HG03432 (cell line): Measurements from ENCODE around the gene PAPSS1.
"Not testable (repeated sequence)": the region's sequence is repeated elsewhere in the genome, so short reads cannot be mapped to it uniquely, and the experiment has no call there.

Experiments
- ATAC-seq: cut with Tn5 transposase; IDR thresholded peaks from one replicate; pipeline ENCODE4 v1.9.1; 2021; ENCODE audit warnings: mild to moderate bottlenecking, moderate library complexity; ENCODE audit not compliant: unreplicated experiment

PAPSS1 gene

DNA sequence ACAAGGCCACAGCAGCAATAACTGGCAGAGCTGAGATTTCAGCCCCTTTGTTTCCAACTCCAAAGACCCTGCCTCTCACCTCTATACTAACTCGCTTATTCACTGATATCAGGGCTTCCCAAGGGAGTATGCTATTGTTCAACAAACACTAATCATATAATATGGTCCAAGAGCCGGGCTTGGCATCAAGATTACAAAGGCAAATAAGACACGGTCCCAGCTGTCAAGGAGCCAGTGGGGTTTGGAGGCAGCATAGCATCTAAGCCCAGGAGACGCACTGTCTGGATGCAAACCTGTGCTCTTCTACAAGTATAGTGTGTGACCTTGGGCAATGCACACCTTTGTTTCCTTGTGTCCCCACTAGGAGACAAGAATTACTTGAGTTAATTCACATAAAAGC is 28.7 kb downstream of the PAPSS1 start:
- ATAC-seq = no peak

DNA sequence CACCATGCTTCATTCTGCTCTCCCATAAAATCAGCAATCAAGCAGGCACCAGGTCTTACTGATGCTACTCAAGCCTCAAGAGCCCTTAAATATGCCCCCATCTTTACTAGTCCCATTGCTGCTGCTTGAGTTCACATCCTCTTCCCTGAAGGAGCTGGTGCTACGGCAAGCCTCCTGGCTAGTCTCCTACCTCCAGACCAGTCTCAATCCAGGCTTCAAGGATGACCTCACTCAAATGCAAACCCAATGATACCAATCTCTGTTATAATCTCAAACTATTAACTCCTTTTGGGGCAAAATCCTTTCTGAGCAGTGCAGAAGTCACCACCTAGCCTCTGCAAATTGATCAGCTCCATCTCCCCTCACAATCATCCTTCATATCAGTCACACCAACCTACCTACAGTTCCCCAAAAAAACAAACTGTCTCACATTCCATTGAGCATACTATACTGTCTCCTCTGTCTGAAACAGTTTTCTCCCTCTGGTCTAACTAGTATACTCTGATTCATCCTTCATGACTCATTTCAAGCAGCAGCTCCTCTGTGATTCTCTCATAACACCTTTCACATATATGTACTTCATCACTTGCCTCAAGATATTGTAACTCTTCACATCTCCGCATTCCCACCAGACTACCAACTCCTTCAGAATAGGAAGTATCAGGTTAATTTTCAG is 30.0 kb downstream of the PAPSS1 start:
- ATAC-seq = peak; percentile 93

DNA sequence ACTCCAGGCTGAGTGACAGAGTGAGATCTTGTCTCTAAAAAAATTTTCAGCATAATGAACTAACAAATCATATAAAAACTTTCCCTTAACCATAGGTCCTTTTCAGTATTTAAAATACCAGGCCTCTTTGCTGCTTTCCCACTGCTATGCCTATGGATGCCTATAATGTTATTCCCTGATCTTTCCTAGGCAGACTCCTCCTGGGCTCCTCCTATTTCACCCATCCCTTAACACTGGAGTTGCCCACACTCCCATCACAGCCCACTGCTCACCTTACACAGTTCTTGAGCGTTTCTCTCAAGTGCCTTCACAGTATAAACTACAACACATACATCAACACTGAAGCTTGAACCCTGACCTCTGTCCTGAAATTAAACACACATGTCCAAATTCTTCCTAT is 31.6 kb downstream of the PAPSS1 start:
- no peak for ATAC-seq

DNA sequence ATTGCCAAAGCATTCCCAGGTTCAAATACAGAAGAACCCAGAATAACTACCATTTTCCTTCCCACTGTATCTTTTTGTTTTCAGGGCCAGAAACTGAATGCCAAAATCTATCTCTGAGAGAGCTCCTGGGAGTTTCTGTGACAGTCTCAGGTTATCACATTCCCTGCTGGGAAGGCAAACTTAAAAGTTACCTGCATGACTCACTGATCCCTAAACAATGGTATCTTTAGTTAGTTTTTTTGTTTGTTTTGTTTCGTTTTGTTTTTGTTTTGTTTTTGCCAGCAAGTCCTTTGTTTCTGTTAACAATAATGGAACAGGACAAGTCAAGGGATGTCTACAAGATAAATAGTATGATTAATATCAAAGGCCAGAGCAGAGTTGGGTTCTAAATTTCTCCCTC is 34.3 kb downstream of the PAPSS1 start:
- no peak for ATAC-seq

DNA sequence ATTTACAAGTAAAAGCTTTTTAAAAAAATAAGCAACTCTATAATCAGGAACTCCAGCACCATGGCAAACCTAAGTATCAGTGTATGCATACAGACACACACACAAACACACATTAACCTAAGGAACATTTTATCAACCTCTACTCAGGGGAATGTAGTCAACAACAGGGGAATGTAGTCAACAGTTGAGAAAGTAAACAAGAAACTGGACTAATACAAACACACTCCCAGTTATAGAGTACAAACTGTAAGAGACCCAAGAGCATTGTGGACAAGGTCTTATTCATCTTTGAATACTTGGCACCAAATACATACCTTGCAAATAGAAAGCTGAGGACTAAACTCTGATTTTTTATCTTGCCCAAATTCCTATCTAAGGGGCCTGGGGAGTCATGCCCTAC is 36.2 kb downstream of the PAPSS1 start:
- no peak for ATAC-seq

DNA sequence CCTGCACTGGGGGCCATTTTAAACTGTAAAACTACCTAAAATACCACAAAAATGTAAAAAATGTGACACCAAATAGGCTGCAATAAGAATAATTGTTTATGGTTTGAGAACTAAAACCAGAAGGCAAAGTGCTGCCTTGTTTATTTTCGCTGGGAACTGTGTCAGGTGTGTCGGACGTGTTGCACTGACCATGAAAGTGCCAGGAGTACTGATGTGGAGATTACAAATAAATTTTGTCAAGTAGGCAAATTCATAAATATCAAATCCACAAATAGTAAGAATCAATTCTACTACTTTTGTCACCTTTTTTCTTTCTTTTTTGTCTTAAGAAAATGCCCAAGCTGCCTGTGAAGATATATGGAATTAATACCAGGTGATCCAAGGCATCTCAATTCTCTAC is 37.7 kb downstream of the PAPSS1 start:
- ATAC-seq = no peak

DNA sequence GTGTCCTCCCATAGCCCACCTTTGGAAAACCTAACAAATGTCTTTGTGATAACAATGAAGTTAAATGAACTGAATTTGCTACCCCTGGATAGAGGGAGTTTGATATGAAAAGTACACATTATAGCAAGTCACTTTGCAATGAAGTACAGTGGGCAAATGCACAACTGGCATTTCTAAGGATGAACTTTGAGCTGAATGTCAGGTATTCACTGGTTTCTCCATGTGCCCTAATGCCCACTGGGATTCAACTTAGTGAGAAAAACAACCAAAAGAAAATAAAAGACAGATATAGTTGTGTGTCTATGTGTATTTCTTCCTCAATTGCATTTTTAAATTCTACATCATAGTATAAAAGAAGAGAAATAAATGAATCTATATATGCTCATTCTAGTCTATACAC is 51.0 kb downstream of the PAPSS1 start:
- no peak for ATAC-seq

DNA sequence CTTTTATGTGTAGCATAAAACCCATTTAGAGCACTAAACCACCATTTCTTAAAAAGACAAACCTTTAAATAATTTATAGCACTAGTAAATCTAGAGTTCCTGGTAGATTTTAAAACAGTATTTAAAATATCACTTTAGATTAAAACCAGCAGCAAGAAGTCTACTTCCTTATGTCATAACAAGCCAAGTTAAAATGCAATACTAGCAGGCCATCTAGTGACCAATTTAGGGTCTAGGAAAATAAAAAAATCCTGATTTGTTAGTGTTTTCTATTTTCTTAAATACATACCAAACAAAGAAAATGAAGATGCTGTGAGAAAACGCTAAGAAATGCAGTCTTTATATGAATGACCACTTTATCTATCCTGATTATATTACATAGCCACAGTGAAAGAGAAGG is 53.9 kb downstream of the PAPSS1 start:
- no peak for ATAC-seq

DNA sequence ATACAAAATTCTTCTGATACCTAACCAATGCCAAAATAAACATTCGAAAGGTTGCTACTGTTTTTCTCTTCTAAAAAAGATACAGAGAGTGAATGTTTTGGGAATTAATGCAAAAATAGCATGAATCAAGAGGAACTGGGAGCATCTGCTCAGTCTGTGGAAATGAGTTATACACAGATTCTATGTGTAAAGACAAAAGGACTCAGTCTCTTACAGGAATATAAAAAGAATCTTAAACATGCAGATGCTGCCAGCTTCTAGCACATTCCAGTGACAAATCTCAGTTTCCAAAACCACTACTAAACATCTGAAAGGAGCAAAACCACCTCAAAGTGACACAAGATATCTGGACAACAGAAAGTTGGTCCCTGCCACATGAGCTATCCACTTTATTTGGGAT is 55.0 kb downstream of the PAPSS1 start:
- no peak for ATAC-seq

DNA sequence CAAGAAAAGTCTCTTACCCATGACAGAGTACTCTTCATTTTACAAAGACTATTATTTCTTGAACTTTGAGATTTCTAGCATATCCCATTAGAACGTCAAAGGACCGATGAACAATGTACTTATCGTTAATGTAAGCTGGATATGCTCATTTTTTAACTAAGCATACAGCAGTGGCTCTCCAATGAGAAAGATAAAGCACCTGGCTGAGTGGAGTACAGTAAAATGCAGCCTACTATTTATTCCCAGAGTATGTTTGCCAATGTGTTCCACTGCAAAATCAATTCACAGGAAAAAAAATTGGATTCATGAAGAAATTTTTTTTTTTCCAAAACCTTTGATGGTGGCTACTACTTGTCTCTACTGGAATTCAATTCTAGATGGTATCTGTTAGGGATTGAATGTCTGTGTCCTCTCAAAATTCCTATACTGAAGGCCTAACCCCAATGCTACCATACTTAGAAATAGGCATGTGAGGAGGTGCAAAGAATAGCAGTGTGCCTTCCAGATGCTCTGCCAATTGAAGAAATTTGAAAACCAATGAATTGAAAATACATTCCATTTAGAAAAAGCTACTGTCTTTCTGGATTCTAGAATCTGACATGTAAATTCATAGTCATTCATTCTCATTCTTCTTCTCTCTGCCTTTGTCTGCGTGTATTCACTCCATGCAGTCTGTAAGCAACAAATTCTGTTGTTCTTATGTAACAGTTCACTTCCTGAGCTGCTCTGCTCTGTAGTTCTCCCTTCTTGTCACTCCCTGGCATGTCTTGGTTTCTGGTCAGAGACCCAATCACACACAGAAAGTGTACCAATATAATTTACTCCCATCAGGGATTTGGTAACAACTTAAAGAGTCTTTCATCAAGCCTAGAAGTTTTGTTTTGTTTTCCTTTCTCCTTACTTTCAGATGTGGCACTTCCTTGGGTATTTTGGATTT is 61.4 kb downstream of the PAPSS1 start:
- ATAC-seq = no peak

DNA sequence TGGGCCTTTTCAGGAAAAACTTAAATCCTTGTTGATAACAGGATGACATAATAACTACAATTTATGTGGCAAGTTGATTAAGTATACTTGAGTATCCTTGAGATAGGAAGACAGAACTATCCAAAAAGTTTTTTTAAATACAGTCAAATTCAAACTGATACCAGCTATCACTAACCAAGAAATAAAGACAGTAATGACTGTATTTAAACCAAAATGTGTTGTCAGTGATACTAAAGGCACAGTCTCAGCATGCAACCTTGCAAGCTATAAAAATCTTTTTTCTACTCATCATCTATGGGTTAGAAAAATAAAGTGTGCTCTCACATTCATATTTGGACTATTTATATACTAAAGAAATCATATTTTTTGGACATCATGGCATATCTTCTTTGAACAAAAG is 64.7 kb downstream of the PAPSS1 start:
- ATAC-seq = no peak

DNA sequence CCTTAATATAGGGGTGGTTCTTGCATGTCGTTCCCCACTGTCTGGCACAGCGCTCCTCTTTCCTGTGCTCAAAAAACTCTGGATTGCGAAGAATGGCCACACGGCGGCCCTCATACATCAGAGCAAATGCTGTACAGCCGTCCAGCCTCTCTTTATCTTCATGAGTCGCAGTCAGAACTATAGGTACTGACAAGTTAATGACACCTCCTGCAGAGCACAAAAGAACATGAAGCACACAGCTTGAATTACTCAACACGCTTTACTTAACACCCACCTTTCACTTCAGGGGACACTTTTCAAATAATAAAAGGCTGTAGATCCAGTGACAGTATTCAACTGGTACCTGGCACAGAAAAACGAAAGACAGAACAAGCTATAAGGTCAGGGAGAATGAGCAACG is 65.3 kb downstream of the PAPSS1 start:
- ATAC-seq = no peak

DNA sequence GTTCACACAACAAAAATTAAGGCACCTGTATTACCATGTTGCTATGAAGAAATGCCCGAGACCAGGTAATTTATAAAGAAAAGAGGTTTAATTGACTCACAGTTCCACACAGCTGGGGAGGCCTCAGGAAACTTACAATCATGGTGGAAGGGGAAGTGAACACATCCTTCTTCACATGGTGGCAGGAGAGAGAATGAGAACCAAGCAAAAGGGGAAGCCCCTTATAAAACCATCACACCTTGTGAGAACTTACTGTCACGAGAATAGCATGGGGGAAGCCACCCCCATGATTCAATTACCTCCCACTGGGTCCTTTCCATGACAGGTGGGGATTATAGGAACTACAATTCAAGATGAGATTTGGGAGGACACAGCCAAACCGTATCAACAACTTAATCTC is 68.6 kb downstream of the PAPSS1 start:
- ATAC-seq = not testable (repeated sequence)

DNA sequence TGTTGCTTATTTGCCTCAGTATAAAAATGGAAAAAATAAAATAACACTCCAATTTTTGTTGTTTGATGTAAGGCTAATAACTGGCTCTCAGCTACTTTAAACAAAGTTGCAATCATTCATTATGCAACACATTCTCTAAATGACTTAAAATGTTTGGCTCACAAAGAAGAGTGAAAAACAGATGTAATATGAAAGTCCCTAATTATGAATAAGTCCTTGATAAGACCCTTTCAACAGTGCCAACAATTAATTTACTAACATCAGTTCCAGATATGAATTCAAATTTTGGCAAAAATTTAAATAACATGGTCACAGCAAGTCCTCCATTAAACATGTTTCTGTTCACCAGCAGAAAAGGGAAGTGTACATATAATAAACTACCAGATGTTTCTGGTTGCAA is 69.8 kb downstream of the PAPSS1 start:
- no peak for ATAC-seq

DNA sequence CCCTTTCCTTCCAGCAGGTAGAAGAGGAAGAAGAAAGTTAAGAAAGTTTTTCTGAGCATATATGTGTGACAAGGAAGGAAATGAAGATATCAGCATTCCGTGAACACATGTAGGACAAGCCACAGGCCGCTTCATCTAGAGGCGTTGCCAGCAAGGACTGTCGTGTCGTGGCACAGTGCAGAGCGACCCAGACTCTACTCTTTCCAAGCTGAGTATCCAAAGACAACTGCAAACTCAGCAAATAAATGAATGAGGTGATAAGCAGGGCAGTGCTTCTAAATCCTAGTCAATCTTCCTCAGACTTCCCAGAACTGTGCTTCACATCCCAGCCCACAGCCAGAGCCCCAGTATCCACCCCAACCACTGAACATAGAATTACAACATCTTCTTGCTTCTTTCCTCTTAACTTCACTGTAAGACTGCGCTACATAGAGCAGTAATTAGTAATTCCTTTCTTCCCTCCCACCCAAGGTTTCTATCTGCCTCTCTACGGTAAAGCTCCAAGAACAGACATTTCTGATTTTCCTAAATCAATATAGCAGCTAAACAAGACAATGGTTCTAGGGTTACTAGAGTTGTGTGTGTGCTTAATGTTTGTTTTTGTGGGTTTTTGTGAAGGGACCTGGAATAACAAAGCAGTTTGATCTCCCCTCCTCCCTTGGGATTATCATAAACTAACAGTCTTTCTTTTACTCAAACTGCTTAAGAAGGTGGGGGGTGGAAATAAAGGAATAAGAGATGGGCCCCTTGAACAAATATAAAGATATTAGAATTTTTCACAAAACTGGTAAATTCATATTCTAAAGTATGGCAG is 71.6 kb downstream of the PAPSS1 start:
- ATAC-seq = no peak

DNA sequence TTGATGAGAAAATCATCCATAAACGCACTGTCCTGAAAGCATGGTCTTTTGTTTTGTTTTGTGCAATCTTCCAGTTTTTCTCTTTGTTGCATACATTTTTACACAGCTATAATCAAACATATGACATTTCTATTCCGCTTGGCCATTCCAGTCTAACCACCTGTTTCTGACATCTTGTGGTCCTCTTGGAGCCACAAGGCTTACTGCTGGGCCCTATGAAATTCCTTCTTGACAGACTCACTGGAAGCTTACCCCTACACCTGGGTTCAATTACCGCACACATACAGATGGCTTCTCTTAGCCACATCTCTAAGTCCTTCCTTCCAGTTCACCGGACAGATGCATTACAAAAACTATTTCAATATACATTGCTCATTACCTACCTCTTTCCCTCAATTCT is 72.4 kb downstream of the PAPSS1 start:
- ATAC-seq = no peak

DNA sequence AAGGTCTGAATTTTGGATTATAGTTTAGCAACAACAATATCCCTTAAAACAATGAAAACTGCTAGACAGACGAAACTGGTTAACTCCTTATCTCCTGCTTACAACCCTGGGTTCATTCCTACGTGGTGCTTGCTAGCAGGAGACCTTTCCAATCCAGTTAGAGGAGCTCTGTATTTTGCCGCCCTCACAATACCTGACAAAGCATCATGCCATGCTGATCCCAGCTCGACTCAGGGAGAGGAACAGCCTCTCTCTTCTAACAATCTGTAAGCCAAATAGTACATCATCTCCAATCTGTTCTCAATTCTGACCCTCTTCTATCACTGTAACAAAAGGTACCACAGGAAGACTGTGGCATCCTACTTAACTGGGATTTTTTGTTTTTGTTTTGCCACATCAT is 74.4 kb downstream of the PAPSS1 start:
- no peak for ATAC-seq

DNA sequence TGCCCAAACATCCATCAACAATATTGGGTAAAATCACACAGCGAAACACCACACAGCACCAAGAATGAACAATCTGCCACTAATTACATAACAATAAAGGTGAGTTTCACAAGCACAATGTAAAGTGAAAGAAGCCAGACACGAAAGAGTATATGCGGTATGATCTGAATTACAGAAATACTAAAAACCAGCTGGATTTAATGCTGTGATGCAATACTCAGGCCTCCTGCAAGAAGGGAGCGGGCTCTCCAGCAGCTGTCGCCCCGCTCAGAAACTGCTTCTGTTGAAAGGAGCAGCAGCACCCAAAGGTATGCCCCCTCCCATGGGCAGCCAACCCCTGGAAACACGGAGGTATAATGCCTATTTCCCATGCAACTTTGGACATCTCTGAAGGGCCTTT is 77.0 kb downstream of the PAPSS1 start:
- no peak for ATAC-seq

DNA sequence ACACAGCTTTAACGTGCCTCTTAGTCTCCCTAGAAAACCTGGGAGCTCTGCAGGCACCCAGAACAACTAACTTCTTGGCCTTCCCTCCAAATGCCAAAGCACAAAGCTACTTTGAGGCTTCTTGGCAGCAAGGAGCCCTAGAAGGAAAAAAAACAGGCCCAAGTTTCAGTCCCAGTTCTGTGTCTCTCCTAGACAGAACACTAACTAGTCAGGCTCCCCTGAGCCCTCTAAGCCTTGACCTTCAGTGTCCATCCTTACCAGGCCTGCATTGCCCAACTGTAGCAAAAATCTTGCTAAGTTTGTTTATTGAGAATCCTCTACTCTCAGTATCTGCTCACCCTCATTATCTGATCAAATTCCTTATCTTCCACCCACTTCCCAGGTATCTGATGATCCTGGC is 79.2 kb downstream of the PAPSS1 start:
- ATAC-seq = no peak

DNA sequence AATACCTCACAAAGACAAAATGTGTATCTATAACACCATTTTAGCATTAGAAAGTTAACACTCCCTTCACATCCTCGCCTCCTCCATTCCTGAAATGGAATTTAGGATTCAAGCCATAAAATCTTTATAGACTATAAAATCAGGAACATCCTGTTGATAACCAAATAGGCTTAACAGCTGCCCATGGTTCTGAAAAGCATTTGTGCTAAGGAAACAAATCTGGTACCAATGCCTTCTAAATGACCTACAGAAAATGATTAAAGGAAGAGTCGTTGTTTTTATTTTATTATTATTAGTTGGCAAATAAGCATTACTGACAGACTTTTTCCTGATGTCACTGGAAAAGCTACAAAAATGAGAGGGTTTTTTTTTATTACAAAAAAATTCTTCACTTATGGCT is 79.8 kb downstream of the PAPSS1 start:
- ATAC-seq = no peak

DNA sequence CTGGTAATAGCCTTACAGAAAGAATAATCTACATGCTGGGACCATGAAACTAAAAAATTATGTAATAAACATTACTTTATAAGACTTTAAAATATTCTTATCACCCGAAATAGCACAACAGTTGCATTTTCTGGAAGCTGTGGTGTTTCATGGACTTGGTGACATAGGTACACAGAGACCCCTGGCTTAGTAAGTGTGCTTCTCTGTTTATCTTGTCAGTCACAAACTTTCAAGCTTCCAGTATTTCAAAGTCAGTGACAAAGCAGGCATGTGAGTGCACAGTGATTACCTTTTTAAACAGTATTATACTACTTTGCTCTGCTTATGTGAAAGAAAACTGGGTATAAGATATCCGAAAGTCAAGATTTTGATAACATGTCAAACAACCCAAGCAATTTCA is 84.3 kb downstream of the PAPSS1 start:
- no peak for ATAC-seq

DNA sequence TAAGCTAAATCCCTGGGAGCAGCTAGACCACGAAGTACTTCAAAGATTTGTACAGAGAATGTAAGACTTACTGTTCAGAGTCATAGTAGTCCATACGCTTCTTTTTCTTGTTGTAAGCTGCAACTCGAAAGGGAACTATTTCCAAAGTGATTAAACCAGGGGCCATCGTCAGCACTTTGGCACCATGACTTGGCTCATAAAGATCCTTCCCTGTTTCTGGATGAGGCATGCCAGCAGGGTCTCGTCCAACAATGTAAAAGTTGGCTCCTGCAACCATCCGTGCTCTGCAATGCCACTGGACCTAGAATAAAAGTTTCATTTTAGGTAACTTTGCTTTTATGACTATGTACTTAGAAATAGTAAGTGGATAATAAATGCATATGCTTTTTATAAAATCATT is 88.5 kb downstream of the PAPSS1 start:
- ATAC-seq = no peak
